ENCODE results near the gene GDPGP1. TPM values are rescaled to one million over a fixed set of nuclear protein-coding genes. Genes with fewer than 3 reads are reported as not detected.

Gene GDPGP1
- total and polyA plus RNA-seq, 9 of the 15 experiments (the other 6 are each of a cell fraction or from before 2014, with no cell fraction given) = 0.78 to 6.1 (median 2.8) TPM

- TF ChIP-seq ZNF318 (IDR thresholded peaks at IDR 0.05; ENCODE audit: borderline replicate concordance in 1 of 2, low read depth in 1 of 2) (no peak), ZNF696 (CRISPR knock-in tag; conservative IDR thresholded peaks at IDR 0.05) (no peak), KDM5B (IDR thresholded peaks at IDR 0.05; ENCODE audit: insufficient replicate concordance, low read depth, low read length) (peak; percentile 62), ESRRA (IDR thresholded peaks at IDR 0.05; ENCODE audit: borderline replicate concordance, low read depth) (no peak), GATAD2B (IDR thresholded peaks at IDR 0.05; ENCODE audit: borderline replicate concordance) (no peak), TRIM24 (IDR thresholded peaks at IDR 0.05) (no peak), FOXJ2 (tag; IDR thresholded peaks at IDR 0.05) (no peak)
- TF ChIP-seq, protein P1, sequence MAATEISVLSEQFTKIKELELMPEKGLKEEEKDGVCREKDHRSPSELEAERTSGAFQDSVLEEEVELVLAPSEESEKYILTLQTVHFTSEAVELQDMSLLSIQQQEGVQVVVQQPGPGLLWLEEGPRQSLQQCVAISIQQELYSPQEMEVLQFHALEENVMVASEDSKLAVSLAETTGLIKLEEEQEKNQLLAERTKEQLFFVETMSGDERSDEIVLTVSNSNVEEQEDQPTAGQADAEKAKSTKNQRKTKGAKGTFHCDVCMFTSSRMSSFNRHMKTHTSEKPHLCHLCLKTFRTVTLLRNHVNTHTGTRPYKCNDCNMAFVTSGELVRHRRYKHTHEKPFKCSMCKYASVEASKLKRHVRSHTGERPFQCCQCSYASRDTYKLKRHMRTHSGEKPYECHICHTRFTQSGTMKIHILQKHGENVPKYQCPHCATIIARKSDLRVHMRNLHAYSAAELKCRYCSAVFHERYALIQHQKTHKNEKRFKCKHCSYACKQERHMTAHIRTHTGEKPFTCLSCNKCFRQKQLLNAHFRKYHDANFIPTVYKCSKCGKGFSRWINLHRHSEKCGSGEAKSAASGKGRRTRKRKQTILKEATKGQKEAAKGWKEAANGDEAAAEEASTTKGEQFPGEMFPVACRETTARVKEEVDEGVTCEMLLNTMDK (IDR thresholded peaks at IDR 0.05; ENCODE audit: borderline replicate concordance, insufficient read depth, low read depth, low read length, poor library complexity, severe bottlenecking) = no peak
- TF ChIP-seq, protein P2, sequence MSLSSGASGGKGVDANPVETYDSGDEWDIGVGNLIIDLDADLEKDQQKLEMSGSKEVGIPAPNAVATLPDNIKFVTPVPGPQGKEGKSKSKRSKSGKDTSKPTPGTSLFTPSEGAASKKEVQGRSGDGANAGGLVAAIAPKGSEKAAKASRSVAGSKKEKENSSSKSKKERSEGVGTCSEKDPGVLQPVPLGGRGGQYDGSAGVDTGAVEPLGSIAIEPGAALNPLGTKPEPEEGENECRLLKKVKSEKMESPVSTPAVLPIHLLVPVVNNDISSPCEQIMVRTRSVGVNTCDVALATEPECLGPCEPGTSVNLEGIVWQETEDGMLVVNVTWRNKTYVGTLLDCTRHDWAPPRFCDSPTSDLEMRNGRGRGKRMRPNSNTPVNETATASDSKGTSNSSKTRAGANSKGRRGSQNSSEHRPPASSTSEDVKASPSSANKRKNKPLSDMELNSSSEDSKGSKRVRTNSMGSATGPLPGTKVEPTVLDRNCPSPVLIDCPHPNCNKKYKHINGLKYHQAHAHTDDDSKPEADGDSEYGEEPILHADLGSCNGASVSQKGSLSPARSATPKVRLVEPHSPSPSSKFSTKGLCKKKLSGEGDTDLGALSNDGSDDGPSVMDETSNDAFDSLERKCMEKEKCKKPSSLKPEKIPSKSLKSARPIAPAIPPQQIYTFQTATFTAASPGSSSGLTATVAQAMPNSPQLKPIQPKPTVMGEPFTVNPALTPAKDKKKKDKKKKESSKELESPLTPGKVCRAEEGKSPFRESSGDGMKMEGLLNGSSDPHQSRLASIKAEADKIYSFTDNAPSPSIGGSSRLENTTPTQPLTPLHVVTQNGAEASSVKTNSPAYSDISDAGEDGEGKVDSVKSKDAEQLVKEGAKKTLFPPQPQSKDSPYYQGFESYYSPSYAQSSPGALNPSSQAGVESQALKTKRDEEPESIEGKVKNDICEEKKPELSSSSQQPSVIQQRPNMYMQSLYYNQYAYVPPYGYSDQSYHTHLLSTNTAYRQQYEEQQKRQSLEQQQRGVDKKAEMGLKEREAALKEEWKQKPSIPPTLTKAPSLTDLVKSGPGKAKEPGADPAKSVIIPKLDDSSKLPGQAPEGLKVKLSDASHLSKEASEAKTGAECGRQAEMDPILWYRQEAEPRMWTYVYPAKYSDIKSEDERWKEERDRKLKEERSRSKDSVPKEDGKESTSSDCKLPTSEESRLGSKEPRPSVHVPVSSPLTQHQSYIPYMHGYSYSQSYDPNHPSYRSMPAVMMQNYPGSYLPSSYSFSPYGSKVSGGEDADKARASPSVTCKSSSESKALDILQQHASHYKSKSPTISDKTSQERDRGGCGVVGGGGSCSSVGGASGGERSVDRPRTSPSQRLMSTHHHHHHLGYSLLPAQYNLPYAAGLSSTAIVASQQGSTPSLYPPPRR (CRISPR knock-in tag; IDR thresholded peaks at IDR 0.05; ENCODE audit: borderline replicate concordance) = no peak
- TF ChIP-seq, protein P3, sequence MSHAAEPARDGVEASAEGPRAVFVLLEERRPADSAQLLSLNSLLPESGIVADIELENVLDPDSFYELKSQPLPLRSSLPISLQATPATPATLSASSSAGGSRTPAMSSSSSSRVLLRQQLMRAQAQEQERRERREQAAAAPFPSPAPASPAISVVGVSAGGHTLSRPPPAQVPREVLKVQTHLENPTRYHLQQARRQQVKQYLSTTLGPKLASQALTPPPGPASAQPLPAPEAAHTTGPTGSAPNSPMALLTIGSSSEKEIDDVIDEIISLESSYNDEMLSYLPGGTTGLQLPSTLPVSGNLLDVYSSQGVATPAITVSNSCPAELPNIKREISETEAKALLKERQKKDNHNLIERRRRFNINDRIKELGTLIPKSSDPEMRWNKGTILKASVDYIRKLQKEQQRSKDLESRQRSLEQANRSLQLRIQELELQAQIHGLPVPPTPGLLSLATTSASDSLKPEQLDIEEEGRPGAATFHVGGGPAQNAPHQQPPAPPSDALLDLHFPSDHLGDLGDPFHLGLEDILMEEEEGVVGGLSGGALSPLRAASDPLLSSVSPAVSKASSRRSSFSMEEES (CRISPR knock-in tag; IDR thresholded peaks at IDR 0.05) = no peak
These were observed 5.4 kb downstream of the GDPGP1 start (continued) for GRCh38 chr15:90239371-90239770.

Measured in K562 (cell line).